NK-92 (cell line): Measurements from ENCODE around the gene CCDC92.

Source experiments
- DNase-seq: peaks from one replicate; lab custom pipeline; 2025; ENCODE audit not compliant: unreplicated experiment; lab: John Stamatoyannopoulos, UW

Gene CCDC92

GRCh38 chr12:123891516-123892179 is 81.0 kb downstream of the CCDC92 start:
- no peak for DNase-seq

GRCh38 chr12:123891011-123891410 is 81.6 kb downstream of the CCDC92 start:
- DNase-seq = no peak

GRCh38 chr12:123890536-123890902 is 82.1 kb downstream of the CCDC92 start:
- DNase-seq = no peak

DNA sequence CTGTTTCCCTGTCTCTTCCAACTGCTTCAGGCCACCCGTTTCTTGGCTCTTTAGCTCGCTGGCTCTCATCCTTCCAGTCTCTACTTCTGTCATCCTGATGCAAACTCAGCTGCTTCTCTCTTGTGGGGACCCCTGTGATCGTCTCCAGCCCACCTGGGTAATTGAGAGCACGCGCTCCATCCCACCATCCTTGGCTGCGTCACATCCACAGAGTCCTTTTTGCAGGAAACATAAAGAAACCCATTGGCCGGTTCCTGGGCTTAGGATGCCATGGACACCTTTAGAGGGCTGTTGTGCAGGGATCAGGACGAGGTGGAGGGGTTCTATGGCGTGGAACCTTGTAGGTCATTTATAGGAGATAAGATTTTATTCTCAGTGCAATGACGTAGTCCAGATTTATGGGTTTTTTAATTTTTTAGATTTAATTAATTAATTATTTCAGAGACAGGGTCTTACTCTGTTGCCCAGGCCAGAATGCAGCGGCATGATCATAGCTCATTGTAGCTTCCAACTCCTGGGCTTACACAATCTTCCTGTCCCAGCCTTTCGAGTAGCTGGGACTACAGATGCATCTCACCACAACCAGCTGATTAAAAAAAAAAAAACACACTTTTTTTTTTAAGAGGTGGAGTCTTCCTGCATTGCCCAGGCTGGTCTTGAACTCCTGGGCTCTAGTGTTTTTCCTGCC is 82.6 kb downstream of the CCDC92 start:
- no peak for DNase-seq

GRCh38 chr12:123888989-123889388 is 83.6 kb downstream of the CCDC92 start:
- no peak for DNase-seq

- DNase-seq = no peak
These were observed 85.6 kb downstream of the CCDC92 start for GRCh38 chr12:123886931-123887582.

- DNase-seq = no peak
These were observed 86.4 kb downstream of the CCDC92 start for GRCh38 chr12:123886258-123886657.
